Esophagus muscularis mucosa (tissue), 3 donors: ENCODE data around the gene INPP5B.

ENCODE experiments used
- POLR2A ChIP-seq: fragments of 450-650 bp; IDR thresholded peaks from one replicate; pipeline ENCODE4 v1.6.1; 2017; ENCODE audit warnings: antibody characterized with exemption, moderate library complexity, mild to moderate bottlenecking, low read depth
- TF ChIP-seq, protein P1 (sequence below), 3 experiments: fragments of 200-600 bp in 2 of 3; fragments of 450-650 bp in 1 of 3; sonication (generic) in 2 of 3; IDR thresholded peaks; one replicate each; pipeline ENCODE4 v1.5.1; 2017 to 2019; ENCODE audit warnings: antibody characterized with exemption in 3 of 3, mild to moderate bottlenecking in 2 of 3, moderate library complexity in 1 of 3

DNA sequence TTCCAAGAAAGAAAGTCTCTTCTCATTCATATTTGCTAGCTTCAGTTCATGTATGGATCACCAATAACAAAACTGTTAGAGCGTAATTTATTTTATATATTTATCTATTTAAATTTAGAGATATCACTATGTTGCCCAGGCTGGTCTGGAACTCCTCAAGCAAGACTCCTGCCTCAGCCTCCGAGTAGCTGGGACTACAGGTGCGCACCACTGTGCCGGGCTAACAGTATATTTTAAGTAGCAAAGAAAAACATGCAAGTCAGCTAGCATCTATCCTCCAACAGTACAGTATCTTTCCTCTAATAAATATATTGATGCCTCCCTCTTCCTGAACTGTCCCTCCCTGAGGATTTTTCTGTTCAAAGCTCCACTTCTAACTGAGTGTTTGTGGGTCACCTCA, 21.5 kb downstream of the INPP5B start:
- TF ChIP-seq, protein P1, sequence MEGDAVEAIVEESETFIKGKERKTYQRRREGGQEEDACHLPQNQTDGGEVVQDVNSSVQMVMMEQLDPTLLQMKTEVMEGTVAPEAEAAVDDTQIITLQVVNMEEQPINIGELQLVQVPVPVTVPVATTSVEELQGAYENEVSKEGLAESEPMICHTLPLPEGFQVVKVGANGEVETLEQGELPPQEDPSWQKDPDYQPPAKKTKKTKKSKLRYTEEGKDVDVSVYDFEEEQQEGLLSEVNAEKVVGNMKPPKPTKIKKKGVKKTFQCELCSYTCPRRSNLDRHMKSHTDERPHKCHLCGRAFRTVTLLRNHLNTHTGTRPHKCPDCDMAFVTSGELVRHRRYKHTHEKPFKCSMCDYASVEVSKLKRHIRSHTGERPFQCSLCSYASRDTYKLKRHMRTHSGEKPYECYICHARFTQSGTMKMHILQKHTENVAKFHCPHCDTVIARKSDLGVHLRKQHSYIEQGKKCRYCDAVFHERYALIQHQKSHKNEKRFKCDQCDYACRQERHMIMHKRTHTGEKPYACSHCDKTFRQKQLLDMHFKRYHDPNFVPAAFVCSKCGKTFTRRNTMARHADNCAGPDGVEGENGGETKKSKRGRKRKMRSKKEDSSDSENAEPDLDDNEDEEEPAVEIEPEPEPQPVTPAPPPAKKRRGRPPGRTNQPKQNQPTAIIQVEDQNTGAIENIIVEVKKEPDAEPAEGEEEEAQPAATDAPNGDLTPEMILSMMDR (IDR thresholded peaks at IDR 0.05): no peak
- no peak for TF ChIP-seq POLR2A
